Mesenteric fat pad (tissue), 1 donor: ENCODE results near the gene BFSP1. TPM values are rescaled to one million over a fixed set of nuclear protein-coding genes. Genes with fewer than 3 reads are reported as not detected.
A peak's percentile ranks its signal among the peaks of the same experiment; 100 is the strongest.

Source experiments
- DNase-seq: peaks from one replicate; pipeline ENCODE4 v3.0.0-alpha.2; 2020; ENCODE audit warnings: low spot score
- long read RNA-seq: library from polyadenylated mRNA; unstranded; transcript quantifications from one replicate; pipeline ENCODE4 v2.0.0, GENCODE V29; 2020
- total RNA-seq: library from RNA; stranded (reverse); fragmentation: NEBNext Ultra II Directional; extraction: Animal tissue kit (Norgen Biotek cat#: 25700); gene quantifications from one replicate; pipeline ENCODE4 v1.2.1, GENCODE V29; 2021
- donor health status: DM: yes; HTN: yes; CAD: no.

The BFSP1 gene
- total RNA-seq, result not detected
- long read RNA-seq, partial matches to known transcripts, result 0 of 1 reads
- long read RNA-seq, other reads (novel, unspliced or antisense), result 1 of 1 reads

GRCh38 chr20:17530716-17531664 is at the start of gene BFSP1:
Gene BFSP1, minus strand, starts transcription at chr20:17531379. Its CDS starts 50 bp downstream, at chr20:17531329.
- DNase-seq, result no peak

GRCh38 chr20:17580895-17581294 is 49.7 kb upstream of the BFSP1 start:
- DNase-seq, result no peak

GRCh38 chr20:17579369-17580039 is 48.3 kb upstream of the BFSP1 start:
- DNase-seq, result no peak

- DNase-seq, result no peak
These were observed 45.0 kb upstream of the BFSP1 start for GRCh38 chr20:17576215-17576614.

GRCh38 chr20:17573463-17573862 is 42.3 kb upstream of the BFSP1 start:
- DNase-seq, result no peak

- DNase-seq, result no peak
These were observed 41.0 kb upstream of the BFSP1 start for GRCh38 chr20:17572034-17572638.

GRCh38 chr20:17571153-17571527 is 40.0 kb upstream of the BFSP1 start:
- DNase-seq, result no peak

- DNase-seq, result peak; percentile 92
These were observed 39.4 kb upstream of the BFSP1 start for GRCh38 chr20:17570347-17571152.

GRCh38 chr20:17569616-17570346 is 38.6 kb upstream of the BFSP1 start, which contains the start of gene DSTN:
Gene DSTN, plus strand, starts transcription at chr20:17570075. Its CDS starts 134 bp downstream, at chr20:17570209.
- peak; percentile 97 for DNase-seq

- DNase-seq, result peak; percentile 93
These were observed 37.9 kb upstream of the BFSP1 start for GRCh38 chr20:17568972-17569521.

- DNase-seq, result no peak
These were observed 37.0 kb upstream of the BFSP1 start for GRCh38 chr20:17568045-17568788.

- DNase-seq, result no peak
These were observed 35.2 kb upstream of the BFSP1 start for GRCh38 chr20:17566345-17566744.

GRCh38 chr20:17565169-17565845 is 34.1 kb upstream of the BFSP1 start:
- DNase-seq, result no peak

GRCh38 chr20:17562804-17563305 is 31.7 kb upstream of the BFSP1 start:
- DNase-seq, result no peak

- no peak for DNase-seq
These were observed 29.3 kb upstream of the BFSP1 start for GRCh38 chr20:17560344-17561074.

- DNase-seq, result no peak
These were observed 28.2 kb upstream of the BFSP1 start for GRCh38 chr20:17559338-17559737.

GRCh38 chr20:17558941-17559304 is 27.7 kb upstream of the BFSP1 start:
- no peak for DNase-seq
